ENCODE measurements around the gene INTS11. TPM values are rescaled to one million over a fixed set of nuclear protein-coding genes. Genes with fewer than 3 reads are reported as not detected.
A peak's percentile ranks its signal among the peaks of the same experiment; 100 is the strongest.
"Not testable (repeated sequence)": the region's sequence is repeated elsewhere in the genome, so short reads cannot be mapped to it uniquely, and the experiment has no call there.

The INTS11 gene
- total RNA-seq, 1 donor from 2014 or later: 49.6 TPM

- no peak for DNase-seq (ENCODE audit: low read depth in 2 of 2)
Observed at GRCh38 chr1:1329304-1330210, 5.1 kb upstream of the INTS11 start.

- no peak for DNase-seq (ENCODE audit: low read depth in 2 of 2)
Observed at GRCh38 chr1:1328254-1328653, 3.8 kb upstream of the INTS11 start.

- DNase-seq (ENCODE audit: low read depth in 2 of 2): no peak
Observed at GRCh38 chr1:1327291-1327690, 2.8 kb upstream of the INTS11 start.

GRCh38 chr1:1326075-1326605 lies 1.7 kb upstream of the INTS11 start:
- no peak for DNase-seq (ENCODE audit: low read depth in 2 of 2)

GRCh38 chr1:1325288-1326074 lies 1.0 kb upstream of the INTS11 start:
- DNase-seq (ENCODE audit: low read depth in 2 of 2): peak; percentile 30 to 67

GRCh38 chr1:1324084-1324523 lies 356 bp downstream of the INTS11 start:
- no peak for DNase-seq (ENCODE audit: low read depth in 2 of 2)

GRCh38 chr1:1322952-1323351 lies 1.5 kb downstream of the INTS11 start:
- DNase-seq (ENCODE audit: low read depth in 2 of 2): no peak

GRCh38 chr1:1322418-1322817 lies 2.0 kb downstream of the INTS11 start:
- DNase-seq (ENCODE audit: low read depth in 2 of 2): no peak

GRCh38 chr1:1321477-1321876 lies 3.0 kb downstream of the INTS11 start:
- no peak for DNase-seq (ENCODE audit: low read depth in 2 of 2)

GRCh38 chr1:1320666-1321448 lies 3.6 kb downstream of the INTS11 start:
- no peak for DNase-seq (ENCODE audit: low read depth in 2 of 2)

GRCh38 chr1:1319646-1319941 lies 4.9 kb downstream of the INTS11 start:
- DNase-seq (ENCODE audit: low read depth in 2 of 2): no peak

- DNase-seq (ENCODE audit: low read depth in 2 of 2): no peak
Observed at GRCh38 chr1:1318777-1319645, 5.4 kb downstream of the INTS11 start.

GRCh38 chr1:1318131-1318652 lies 6.3 kb downstream of the INTS11 start:
- peak; percentile 33 to 77 for DNase-seq (ENCODE audit: low read depth in 2 of 2)

GRCh38 chr1:1317420-1317819 lies 7.0 kb downstream of the INTS11 start:
- DNase-seq (ENCODE audit: low read depth in 2 of 2): no peak

- DNase-seq (ENCODE audit: low read depth in 2 of 2): not testable (repeated sequence)
Observed at GRCh38 chr1:1316199-1316598, 8.3 kb downstream of the INTS11 start.

- DNase-seq (ENCODE audit: low read depth in 2 of 2): no peak
Observed at GRCh38 chr1:1315435-1315954, 9.0 kb downstream of the INTS11 start.

GRCh38 chr1:1314678-1315335 lies 9.7 kb downstream of the INTS11 start:
- no peak for DNase-seq (ENCODE audit: low read depth in 2 of 2)

- DNase-seq (ENCODE audit: low read depth in 2 of 2): no peak
Observed at GRCh38 chr1:1314237-1314586, 10.2 kb downstream of the INTS11 start.

- no peak for DNase-seq (ENCODE audit: low read depth in 2 of 2)
Observed at GRCh38 chr1:1313500-1314236, 10.8 kb downstream of the INTS11 start.

Data from dermis microvascular lymphatic vessel endothelial cell (primary cell).